Suppressor macrophage treated with lipopolysaccharide for 1 hour (primary cell): ENCODE data around the gene C10orf90.

Experiments
- DNase-seq, 3 donors: peaks; one replicate each; pipeline ENCODE4 v3.0.0-alpha.2; 2020 to 2022

Gene C10orf90, protein sequence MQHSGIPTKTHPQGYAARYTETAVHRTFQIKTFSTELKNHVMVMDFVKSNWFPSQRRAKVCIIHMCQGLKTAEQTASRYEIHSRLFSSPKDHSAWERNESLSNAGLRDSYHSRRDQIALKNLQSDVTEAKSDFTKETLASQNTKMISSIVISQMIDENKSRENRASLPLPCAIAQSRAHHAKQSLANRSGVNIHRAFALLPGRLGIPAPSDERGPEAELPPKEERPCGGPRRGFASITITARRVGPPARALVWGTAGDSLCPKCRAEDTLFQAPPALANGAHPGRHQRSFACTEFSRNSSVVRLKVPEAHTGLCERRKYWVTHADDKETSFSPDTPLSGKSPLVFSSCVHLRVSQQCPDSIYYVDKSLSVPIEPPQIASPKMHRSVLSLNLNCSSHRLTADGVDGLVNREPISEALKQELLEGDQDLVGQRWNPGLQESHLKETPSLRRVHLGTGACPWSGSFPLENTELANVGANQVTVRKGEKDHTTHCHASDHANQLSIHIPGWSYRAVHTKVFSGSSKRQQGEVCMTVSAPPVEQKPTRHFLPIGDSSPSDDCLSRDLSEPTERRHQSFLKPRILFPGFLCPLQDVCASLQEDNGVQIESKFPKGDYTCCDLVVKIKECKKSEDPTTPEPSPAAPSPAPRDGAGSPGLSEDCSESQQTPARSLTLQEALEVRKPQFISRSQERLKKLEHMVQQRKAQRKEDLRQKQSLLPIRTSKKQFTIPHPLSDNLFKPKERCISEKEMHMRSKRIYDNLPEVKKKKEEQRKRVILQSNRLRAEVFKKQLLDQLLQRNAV

DNA sequence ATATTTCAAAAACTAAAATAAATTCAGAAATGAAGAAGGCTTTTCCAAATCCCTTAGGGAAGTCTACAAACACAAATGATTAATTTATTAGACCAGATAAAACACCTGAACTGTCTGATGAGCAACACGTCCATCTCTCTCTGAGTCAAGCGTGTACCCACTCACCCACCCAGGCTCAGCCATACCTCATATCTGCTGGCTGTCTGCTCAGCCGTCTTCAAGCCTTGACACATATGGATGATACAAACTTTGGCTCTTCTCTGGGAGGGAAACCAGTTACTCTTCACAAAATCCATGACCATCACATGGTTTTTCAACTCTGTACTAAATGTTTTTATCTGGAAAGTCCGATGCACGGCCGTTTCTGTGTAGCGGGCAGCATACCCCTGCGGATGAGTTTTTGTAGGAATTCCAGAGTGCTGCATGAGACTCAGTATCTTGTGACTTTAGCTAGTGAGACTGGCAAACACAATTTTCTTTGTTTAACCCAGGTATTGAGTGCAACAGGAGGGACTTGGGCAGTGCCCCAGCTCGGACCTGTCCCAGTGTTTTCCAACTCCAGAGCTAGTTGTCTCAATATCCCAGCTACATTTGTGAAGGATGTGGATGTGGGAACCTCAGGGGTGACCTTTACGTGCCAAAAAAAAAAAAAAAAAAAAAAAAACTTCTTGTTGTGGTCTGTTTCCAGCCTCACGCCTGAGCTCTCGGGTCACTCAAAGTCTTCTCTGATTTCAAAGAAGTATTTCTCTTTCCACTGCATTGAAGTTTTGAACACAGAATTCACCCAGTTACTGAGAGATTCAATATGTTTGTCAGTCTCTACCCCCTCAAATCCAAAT lies at the start of gene C10orf90:
TSS of gene C10orf90 (minus strand) at position 638 of the 839 bp plus-strand sequence. CDS start at position 425, 213 bp downstream.
- DNase-seq = no peak

DNA sequence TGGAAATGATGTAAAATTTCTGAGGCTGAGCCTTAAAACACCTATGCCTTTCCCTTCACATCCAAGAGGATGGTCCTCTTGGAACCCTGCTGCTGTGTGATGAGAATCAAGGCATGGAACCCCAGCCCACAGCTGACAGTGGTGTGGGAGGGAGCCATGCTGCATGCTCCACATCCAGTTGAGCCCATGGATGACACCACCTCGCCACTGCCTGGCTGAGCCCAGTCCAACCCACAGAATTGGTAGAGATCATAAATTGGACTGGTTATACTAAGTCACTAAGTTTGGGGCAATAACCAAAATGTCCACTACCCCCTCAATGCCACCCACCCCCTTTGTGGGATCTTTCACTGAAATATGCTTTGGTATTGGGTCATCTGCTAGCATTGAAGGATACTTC lies 45.9 kb upstream of the C10orf90 start:
- no peak for DNase-seq

- no peak for DNase-seq
Measured at GRCh38 chr10:126713594-126713993, 43.1 kb upstream of the C10orf90 start.

- no peak for DNase-seq
Measured at GRCh38 chr10:126712681-126713080, 42.2 kb upstream of the C10orf90 start.

- DNase-seq = no peak
Measured at GRCh38 chr10:126705951-126706565, 35.6 kb upstream of the C10orf90 start.

GRCh38 chr10:126705131-126705530 lies 34.6 kb upstream of the C10orf90 start:
- no peak for DNase-seq

DNA sequence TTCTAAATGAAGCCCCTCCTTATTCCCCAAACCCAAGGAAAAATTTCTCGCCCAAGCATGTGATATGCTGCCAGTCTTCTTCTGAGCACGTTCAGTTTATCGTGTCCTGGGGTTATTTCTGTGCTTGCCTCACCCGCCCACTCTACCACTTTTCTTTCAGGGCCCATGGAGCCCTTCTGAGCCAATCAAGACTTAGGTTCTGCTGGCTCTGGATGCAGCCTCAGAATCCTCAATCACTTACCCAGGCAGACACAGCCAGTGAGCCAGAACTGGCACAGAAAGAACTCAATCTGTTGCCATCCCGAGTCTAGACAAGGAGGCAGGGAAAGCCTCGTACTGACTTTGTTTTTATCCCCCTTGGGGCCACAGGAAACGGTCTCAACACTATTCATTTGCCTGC lies 34.2 kb upstream of the C10orf90 start:
- DNase-seq = no peak

DNA sequence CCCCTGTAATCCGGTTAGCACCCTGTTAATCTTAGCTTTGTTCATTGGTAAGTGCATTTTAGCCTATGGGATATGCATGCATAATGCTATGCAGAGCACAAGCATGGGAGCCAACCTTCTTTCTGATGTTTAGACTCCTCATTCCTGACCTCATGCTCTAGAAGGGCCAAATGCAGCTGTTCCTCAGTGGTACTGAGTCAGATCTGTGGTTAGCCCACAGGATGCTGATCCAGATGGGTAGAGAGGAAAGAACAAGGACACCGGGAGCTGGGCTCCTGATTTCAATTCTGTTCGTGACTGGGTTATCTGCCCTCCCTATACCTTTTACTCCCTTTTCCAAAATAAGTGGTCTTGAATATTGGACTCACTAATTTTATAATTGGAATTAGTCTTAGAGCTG lies 31.7 kb upstream of the C10orf90 start:
- DNase-seq = no peak

DNA sequence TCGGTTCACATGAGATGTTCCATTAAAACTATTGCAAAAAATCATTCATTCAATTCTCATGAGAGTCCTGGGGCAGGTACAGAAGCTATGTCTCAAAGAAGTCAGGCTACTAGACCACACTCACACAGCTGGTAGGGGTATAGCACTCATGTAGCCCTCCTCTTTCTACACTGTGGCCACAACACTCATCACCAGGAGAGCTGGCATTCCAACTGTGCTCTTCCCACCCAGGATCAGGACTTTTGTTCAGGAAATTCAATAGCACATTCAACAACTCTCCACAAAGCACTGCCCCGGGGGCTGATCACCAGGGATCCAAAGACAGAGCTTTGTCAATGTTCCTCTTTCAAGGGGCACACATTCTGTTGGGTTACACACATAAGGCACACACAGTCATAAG lies 31.0 kb upstream of the C10orf90 start:
- no peak for DNase-seq

GRCh38 chr10:126696684-126697083 lies 26.2 kb upstream of the C10orf90 start:
- no peak for DNase-seq

GRCh38 chr10:126691456-126691855 lies 21.0 kb upstream of the C10orf90 start:
- DNase-seq = no peak

DNA sequence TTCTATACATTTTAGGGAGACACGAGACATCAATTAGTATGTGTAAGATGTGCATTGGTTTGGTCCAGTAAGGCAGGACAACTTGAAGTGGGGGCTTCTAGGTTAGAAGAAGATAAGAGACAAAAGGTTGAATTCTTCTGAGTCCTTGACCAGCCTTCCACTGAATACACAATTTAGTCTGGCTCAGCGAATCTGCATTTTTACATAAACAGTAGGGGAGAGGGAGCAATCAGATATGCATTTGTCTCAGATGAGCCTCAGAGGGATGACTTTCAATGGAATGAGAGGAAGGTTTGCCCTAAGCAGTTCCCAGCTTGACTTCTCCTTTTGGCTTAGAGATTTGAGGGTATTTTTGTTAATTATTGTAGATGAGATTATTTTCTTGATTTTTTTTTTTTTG lies 20.0 kb upstream of the C10orf90 start:
- DNase-seq = no peak

DNA sequence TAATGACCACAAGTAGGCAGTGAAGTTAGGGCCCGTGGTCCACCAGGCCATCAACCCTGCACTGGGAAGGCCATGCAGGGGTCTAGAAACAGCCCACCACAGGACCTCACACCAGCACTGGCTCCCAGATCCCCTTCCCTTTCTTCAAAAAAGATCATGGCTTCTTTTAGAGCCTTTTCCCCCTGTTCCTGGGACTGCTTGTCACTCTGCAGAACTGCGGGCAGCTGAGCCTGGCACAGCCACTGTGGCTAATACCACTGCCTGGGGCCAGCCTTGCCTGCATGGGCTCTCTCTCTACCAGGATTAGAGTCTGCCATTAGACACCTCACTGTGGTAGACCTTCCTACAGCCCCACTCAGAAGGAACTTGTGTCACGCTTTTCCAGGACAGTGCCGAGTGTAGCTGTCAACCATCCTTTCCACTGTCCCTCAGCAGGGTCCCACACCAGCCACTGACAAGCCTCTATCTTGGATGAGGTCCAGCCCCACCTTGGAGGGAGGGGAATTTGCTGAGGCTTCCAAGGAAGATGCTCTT lies 19.0 kb upstream of the C10orf90 start:
- no peak for DNase-seq

GRCh38 chr10:126687121-126687606 lies 16.7 kb upstream of the C10orf90 start:
- DNase-seq = no peak

DNA sequence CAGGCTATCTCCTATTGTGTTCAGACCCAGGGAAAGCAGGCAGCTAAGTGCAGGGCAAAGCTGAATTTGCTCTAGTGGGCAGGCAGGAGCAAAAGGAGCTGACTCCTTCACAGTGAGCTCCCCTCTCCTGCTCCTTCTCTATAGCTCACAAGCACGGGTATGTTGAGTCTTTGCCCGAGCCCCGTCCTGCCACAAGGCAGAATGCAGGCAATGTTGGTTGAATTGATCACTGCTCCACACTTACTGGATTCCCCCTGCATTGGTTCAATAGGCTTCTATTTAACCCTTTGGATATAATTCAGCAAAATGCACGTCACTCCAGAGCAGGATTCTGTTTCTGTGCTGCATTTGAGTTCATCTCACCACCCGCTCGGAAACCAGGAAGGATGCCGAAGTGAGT lies 16.2 kb upstream of the C10orf90 start:
- DNase-seq = no peak

- no peak for DNase-seq
Measured at GRCh38 chr10:126686268-126686667, 15.8 kb upstream of the C10orf90 start.

DNA sequence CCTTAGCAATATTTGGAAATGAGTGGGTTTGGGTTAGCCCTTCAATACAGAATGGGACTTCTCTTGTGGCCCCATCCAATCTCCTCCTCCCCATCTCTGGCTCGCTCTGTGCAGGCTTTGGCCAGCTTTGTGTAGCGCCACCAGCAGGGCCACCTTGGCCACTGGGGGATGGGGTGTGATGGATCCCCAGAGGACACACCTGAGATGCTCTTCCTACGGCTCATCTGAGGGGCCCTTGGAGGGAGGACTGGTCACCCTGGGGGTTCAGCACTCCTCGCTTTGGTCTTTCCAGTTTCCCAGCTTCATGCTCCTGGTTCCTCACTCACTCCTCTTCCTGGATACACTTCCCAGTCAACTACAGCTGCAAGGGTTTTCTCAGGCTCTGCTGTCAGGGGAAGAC lies 15.3 kb upstream of the C10orf90 start:
- no peak for DNase-seq

DNA sequence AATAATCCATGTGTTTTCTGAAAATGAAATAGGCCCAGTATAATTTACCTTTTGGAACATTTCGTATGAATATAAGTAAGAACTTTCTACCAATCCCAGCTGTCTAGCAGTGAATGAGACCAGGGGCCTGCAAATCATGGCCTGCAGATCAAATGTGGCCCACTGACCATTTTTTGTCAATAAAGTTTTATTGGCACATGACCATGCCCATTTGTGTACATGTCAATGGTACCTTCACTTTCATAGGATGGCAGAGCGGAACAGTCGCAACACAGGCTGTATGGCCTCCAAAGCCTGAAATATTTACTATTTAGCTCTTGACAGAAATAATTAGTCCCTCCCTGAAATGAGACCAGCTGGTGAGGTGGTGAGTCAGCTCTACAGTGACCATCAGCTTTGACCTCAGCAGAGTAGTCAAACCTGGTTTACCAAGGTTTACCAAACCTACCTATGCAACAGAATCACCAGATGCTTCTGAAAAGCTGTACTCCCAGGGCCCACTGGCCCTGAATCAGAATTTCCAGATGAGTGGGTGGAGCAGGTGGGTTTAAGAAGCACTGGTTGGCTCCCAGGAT lies 13.8 kb upstream of the C10orf90 start:
- no peak for DNase-seq

DNA sequence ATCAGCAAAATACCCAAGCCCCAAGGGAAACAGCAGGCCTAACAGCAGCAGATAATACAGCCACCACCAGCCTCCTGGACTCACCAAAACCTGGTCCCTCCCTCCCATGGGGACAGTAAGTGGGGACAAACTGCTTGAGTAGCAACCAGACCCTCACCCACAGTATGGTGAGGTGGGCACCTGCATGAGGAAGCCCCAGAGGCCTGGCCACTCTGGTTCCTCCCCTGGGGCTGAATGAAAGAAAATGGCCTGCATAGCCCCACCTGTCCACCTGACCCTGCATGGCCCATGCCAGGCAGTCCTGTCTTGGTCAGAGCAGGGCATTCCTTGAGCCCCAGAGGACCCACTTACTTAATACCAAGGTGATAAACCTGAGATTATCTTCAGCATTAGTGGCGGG lies 13.0 kb upstream of the C10orf90 start:
- no peak for DNase-seq

DNA sequence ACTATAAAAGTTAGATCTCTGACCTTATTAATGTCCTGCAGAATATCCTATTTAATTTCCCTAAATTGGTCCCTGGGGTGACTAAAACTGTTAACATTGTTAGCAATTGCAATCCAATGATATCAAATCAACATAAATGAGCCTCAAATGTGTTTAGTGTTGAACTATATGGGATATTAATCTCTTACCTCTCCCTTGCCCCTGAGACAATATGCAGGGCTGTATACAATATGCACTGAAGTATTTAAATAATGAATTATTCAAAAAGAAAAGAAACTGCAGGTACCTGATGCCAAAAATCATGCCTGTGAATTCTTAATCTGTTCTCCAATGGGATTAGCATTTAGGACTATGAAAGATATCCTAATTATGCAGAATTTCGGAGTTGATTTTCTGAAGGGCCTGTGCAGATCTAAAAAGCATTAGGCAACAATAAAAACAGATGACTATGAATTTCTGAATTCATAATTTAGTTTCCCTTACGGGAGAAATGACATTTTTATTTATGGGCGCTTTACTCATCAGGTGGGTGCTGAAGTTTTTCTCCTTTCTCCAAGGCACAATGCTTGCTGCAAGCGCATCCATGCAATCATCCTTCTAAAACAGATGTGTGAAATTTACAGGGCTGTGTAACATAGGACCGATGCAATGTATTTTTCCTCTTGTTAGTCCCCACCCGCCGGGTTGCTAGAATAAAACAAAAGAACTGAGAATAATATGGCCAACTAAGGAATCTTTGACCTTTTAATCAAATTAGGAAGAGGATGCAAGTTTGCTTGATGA lies 5.4 kb upstream of the C10orf90 start:
- no peak for DNase-seq
